Type B pancreatic cell (in vitro differentiated cells): Measurements from ENCODE around the gene LRP1B. TPM values are rescaled to one million over a fixed set of nuclear protein-coding genes. Genes with fewer than 3 reads are reported as not detected.

ENCODE experiments used
- DNase-seq: peaks from one replicate; pipeline ENCODE4 v3.0.0; 2021; ENCODE audit warnings: mixed read lengths; ENCODE audit not compliant: unreplicated experiment; ENCODE audit errors: extremely low spot score
- H3K27ac Mint-ChIP-seq: 2 replicates; pipeline ENCODE4 v1.8.0; 2021; ENCODE audit warnings: mild to moderate bottlenecking, mixed read lengths
- H3K27me3 Mint-ChIP-seq: 2 replicates; pipeline ENCODE4 v1.8.0; 2021; ENCODE audit warnings: mixed read lengths
- H3K36me3 Mint-ChIP-seq: 2 replicates; pipeline ENCODE4 v1.8.0; 2021; ENCODE audit warnings: mixed read lengths
- H3K4me1 Mint-ChIP-seq: one replicate; pipeline ENCODE4 v1.8.0; 2021; ENCODE audit warnings: mixed read lengths; ENCODE audit not compliant: unreplicated experiment
- H3K4me3 Mint-ChIP-seq: 2 replicates; pipeline ENCODE4 v1.8.0; 2021; ENCODE audit warnings: mild to moderate bottlenecking, mixed read lengths
- H3K9me3 Mint-ChIP-seq: 2 replicates; pipeline ENCODE4 v1.8.0; 2021; ENCODE audit warnings: mixed read lengths
- total RNA-seq: library from RNA; stranded (reverse); gene quantifications from 2 replicates; pipeline ENCODE4 v1.2.1, GENCODE V29; 2021; ENCODE audit warnings: low replicate concordance
- TF ChIP-seq, protein P1 (sequence below): fragments of 200-600 bp; sonication (generic); conservative IDR thresholded peaks from 2 replicates; pipeline ENCODE4 v1.5.0; 2021; ENCODE audit warnings: antibody characterized with exemption, mild to moderate bottlenecking

The LRP1B gene
- total RNA-seq, 1 donor from 2014 or later: 16.0 TPM

DNA sequence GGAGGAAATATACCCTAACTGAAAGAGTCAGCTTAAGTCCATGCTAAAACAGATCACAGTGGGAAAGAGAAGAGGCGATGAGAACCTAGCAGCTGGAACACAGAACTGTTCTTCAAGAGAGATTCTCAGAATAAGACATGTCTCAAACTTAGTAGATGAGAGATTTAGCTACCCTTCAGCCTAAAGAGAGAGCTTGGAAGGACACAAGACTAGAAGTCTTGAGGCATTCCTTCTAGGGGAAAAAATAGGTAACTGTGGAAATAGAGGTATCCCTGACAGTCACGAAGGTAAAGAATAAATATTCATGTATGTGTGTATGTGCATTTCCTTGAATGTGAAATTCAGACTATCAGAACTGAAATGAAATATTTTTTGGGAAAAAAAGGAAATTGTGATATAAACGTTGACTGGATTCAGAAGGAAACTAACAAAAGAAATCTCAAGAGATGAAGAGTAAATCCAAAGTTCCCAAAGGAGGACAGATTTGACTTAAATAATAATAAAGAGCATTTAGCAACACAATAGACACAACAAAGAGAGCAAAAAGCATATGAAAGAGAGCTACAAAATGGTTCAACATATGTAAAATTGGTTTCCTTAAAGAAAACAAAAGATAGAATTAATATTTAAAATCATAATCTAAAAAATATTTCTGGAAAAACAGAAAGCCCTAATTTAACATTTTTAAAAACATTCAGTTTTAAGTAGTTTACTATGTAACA, 258.7 kb downstream of the LRP1B start:
- Mint-ChIP-seq H3K4me3 (no peak overlapping the region), H3K36me3 (no peaks in the 10 kb centered on the region), H3K27ac (no peak overlapping the region), H3K4me1 (no peaks in the 10 kb centered on the region), H3K9me3 (peaks cover 7% of the 10 kb centered on the region), H3K27me3 (no peaks in the 10 kb centered on the region)
- TF ChIP-seq, protein P1, sequence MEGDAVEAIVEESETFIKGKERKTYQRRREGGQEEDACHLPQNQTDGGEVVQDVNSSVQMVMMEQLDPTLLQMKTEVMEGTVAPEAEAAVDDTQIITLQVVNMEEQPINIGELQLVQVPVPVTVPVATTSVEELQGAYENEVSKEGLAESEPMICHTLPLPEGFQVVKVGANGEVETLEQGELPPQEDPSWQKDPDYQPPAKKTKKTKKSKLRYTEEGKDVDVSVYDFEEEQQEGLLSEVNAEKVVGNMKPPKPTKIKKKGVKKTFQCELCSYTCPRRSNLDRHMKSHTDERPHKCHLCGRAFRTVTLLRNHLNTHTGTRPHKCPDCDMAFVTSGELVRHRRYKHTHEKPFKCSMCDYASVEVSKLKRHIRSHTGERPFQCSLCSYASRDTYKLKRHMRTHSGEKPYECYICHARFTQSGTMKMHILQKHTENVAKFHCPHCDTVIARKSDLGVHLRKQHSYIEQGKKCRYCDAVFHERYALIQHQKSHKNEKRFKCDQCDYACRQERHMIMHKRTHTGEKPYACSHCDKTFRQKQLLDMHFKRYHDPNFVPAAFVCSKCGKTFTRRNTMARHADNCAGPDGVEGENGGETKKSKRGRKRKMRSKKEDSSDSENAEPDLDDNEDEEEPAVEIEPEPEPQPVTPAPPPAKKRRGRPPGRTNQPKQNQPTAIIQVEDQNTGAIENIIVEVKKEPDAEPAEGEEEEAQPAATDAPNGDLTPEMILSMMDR: no peak
- no peak for DNase-seq

DNA sequence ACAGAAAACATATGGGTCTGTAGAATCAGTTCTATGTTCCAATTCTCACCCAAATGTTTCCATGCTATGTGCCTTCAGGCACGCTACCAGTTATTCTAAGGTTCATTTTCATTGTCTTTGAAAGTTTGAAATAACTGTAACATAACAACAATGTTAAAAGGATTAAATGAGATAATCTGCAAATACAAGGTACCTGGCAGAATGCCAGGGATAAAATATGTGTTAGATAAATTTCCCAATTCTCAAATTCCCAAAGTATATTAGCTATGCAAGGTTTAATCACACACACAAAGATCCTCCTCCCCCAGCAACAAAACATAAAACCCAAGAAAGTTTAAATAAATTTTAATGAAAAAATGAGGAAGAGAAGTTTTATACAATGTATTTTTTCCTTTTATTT, 261.2 kb downstream of the LRP1B start:
- no peak overlapping the region for H3K4me3 Mint-ChIP-seq
- H3K27me3 Mint-ChIP-seq: no peaks in the 10 kb centered on the region
- H3K4me1 Mint-ChIP-seq: no peaks in the 10 kb centered on the region
- TF ChIP-seq, protein P1: no peak
- H3K9me3 Mint-ChIP-seq: peaks cover 7% of the 10 kb centered on the region
- no peak for DNase-seq
- no peaks in the 10 kb centered on the region for H3K36me3 Mint-ChIP-seq
- no peak overlapping the region for H3K27ac Mint-ChIP-seq

DNA sequence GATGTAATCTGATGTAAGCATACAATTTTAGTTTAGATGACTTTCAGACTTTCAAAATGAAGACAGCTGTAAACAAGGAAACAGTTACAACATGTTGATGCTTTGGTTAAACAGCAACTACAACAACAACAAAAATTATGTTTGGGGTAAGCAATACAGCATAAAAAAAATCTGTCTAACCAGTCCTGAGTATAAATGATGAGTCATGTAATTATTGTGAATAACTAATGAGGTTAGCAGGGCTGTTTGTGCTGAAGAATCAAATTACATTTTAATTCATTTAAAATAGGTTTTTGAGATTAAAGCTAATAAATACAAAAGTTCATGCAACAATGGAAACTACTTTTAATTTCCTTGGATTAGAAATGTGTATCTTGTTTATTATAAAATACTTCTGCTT, 266.9 kb downstream of the LRP1B start:
- H3K36me3 Mint-ChIP-seq: no peaks in the 10 kb centered on the region
- H3K27me3 Mint-ChIP-seq: no peaks in the 10 kb centered on the region
- H3K27ac Mint-ChIP-seq: no peak overlapping the region
- no peak for DNase-seq
- no peaks in the 10 kb centered on the region for H3K9me3 Mint-ChIP-seq
- no peak overlapping the region for H3K4me3 Mint-ChIP-seq
- TF ChIP-seq, protein P1: no peak
- H3K4me1 Mint-ChIP-seq: no peaks in the 10 kb centered on the region

DNA sequence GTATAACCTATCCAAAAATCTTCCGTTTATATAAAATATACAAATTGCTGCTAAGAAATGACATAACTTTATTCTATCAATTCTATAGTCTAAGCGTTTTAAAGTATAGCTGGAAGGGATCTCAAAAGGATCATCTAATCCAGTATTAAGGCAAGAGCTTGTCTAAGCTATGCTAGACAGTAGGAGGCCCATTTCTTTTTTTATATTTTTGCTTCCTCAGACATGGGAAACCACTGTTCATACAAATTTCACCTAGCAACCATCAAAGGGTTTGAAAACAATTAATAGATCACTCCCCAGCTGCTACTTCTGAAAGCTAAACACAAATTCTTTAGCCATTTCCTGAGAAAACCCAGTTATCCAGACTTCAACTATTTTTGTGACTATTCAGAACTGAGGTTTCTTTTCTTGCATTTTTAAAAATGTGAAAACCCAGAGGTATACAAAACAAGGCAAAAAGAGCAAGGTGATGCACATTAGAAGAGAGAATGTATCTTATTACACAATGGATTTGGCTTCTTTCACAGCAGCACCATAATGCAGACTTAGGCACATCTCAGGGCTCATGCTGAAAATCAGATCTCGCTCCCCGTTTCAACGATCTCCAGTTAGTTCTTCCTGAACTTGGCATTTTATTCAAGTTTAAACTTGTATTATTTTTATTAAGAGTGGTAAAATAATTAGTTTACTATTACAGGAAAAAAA, 274.4 kb downstream of the LRP1B start:
- Mint-ChIP-seq H3K4me1 (no peaks in the 10 kb centered on the region), H3K27me3 (no peaks in the 10 kb centered on the region), H3K4me3 (no peak overlapping the region), H3K27ac (no peak overlapping the region), H3K9me3 (no peaks in the 10 kb centered on the region), H3K36me3 (no peaks in the 10 kb centered on the region)
- DNase-seq: no peak
- TF ChIP-seq, protein P1: no peak

DNA sequence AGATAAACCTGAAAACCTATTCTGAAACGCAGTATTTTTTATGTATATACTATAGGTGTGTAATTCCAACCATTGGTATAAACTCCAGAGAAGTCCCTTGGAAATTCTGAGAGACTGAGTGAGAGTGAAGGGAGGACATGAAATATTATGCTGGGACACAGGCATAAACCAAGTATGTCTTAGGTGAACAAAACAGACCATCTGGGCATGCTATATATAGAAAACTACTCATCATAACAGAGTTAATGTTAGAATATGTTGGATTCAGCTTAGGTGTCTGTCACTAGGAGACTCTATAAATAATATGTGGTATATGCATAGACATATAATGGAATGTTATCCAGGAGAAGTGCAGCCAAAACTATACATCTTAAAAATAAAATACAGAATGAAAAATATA, 282.6 kb downstream of the LRP1B start:
- no peak for DNase-seq
- Mint-ChIP-seq H3K27me3 (no peaks in the 10 kb centered on the region), H3K4me1 (no peaks in the 10 kb centered on the region), H3K4me3 (no peak overlapping the region), H3K9me3 (no peaks in the 10 kb centered on the region), H3K36me3 (no peaks in the 10 kb centered on the region), H3K27ac (no peak overlapping the region)
- TF ChIP-seq, protein P1: no peak
